M059J (cell line): ENCODE data around the gene U2AF1L4. TPM values are rescaled to one million over a fixed set of nuclear protein-coding genes. Genes with fewer than 3 reads are reported as not detected.

Source experiments
- DNase-seq: peaks from one replicate; pipeline ENCODE4 v3.0.0-alpha.2; 2012; ENCODE audit warnings: low read depth
- total RNA-seq: library from RNA; depleted of rRNA; stranded (reverse); fragments of >200 nt; shearing (Covaris generic); gene quantifications from 2 replicates; pipeline ENCODE4 v1.2.3, GENCODE V29; 2014; rRNA removed

U2AF1L4 gene
- total RNA-seq, 1 experiment from 2014 or later, result 18.0 TPM

DNA sequence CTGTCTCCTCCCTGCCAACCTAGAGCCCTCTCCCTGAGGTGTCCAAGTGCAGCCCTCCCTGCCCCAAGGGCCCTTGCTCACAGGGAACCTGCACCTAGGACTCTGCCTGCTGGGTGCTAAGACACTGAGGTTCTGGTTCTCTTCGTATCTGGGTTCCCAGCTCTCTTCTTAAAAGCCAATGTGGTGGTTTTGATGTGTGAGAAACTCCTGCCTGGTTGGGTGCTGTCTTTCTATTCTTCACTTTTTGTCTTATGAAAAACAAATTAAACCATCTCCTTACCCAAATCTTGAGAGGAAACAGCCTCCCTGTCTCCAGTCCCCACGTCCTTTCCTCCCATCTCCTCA is 31.7 kb downstream of the U2AF1L4 start:
- DNase-seq, result no peak

DNA sequence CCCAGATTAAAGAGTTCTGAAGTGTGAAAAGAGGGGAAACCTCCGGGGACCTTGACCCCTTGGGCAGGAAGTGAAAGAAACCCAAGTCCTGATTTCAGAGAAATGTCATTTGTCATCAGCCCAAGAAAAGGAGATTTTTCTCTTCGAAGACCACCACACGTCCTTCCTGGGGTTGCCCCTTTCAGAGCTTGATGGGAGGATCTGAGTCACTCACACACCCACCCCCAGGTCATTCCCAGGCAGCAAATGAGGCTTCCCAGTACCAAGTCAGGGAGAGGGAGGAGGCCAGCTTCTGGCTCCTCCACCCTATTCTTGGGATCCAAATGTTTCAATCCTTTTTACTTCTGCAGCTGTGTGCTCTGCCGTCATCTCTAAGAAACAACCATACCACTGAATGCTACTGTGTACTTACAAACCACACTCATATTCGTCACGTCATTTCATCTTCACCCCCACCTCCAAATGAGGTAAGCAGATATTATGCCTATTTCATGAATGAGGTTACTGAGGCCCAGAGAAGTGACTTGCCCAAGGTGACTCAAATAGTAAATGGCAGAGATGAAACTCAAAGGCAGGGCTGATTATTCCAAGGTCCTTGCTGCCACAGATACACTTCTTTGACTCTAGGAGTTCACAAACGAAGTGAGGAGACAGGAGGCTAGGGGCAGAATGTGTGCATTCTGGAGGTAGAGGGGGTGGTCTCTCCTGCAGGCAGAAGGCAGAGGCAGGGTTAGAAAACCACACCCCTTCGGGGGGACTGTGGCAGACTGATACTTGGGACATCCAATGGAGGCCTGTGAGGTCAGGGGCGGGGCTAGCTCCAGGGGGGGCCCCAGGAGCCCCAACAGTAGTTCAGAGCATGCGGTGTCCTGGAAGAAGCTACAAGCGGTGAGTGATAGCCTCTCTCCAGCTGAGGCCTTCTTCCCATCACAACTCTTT is 32.4 kb downstream of the U2AF1L4 start:
- no peak for DNase-seq

DNA sequence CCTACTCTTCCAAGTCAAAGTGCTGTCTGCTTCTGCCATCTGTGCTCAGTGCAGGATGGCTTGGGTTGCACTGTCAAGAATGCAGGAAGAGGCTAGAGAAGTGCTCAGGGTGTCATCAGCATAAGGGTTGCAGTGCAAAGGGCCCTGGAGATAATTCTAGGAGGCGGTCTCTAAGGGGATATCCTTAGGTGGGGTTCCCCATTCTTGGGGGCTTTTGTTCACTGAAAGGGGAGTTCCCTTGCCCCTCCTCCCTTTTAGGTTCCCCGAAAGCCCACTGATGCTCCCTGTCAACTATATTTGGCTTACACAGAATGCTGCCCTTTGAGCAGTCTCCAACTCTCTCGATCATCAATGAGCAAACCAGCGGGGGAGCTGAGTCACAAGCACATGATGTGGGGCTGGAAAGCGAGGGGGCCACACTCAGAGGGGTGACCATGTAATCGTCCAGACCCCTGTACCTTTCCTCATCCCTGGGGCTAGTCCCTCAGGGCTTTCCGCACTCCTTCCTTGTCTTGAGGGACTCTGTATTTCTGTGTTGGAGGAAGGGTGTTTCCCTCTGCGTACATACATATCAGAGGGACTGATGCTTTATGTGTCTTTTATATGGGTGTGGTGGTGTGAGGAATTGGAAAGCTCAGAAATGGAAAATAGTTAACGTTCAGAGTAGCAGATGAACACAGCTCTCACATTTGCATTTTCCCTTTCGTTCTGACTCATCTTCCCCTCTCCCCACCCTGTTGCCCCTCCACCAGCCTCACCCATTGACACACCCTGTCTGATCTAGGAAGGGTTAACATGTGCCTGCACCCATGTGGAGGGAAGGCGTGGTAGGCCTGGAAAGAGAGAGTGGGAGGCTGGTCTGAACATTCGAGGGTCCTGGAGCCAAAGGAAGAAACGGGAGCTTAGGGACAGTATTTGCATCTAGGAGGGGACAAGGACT is 34.2 kb downstream of the U2AF1L4 start:
- DNase-seq, result no peak

DNA sequence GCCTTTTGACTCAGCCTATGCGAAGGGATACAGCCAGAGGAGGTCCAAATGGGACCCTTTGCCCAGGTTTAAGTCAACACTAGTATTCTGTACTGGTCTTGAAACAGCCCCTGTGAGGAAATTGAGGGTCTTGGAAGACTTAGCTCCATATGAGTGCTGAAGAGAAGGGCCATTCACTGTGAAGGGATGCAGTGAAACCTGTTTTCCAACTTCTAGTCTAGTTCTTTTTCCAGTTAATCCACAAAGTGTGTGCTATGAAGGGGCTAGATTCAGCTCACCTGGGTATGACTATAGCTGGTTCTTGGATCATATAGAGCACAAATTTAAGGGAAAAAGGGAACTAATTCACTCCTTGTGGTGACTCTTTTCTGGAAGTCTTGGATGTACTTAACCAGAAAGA is 36.8 kb downstream of the U2AF1L4 start:
- no peak for DNase-seq

DNA sequence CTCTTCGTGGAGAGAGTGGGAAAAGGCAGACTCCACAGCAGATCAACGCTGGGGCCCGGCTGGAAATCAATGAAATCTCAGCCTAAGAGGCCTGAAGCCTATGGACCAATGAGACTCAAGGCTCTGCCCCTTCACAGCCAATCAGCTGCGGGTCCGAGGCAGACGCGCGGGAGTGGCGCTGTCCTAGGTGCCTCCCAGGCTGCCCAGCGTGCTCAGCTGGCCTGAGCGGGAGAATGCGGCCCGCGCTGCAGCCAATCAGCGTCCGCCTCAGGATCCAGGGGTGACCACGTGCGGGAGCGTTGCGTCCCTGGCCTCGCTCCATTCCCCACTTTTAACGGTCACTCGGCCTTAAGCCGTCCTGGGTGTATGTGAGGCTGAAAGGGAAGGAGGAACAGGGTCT is 41.0 kb downstream of the U2AF1L4 start, which contains the start of gene ZBTB32:
ZBTB32 (plus strand) TSS at position 341 of the 400 bp plus-strand sequence. CDS start 10,069 bp downstream, outside the sequence.
- DNase-seq, result peak; percentile 37

DNA sequence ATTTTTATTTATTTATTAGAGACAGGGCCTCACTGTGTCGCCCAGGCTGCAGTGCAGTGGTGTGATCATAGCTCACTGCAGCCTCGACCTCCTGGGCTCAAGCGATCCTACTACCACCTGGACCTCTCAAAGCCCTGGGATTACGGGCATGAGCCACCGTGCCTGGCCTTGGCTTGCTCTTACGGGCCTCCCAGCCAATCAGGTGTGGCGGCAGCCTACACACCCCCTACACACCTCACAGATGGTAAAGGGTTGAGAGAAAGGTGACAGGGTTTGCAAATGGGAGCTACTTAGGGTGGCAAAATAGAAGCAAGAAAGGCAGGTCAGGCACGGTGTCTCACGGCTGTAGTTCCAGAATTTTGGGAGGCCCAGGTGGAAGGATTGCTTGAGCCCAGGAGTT is 41.9 kb downstream of the U2AF1L4 start:
- no peak for DNase-seq

DNA sequence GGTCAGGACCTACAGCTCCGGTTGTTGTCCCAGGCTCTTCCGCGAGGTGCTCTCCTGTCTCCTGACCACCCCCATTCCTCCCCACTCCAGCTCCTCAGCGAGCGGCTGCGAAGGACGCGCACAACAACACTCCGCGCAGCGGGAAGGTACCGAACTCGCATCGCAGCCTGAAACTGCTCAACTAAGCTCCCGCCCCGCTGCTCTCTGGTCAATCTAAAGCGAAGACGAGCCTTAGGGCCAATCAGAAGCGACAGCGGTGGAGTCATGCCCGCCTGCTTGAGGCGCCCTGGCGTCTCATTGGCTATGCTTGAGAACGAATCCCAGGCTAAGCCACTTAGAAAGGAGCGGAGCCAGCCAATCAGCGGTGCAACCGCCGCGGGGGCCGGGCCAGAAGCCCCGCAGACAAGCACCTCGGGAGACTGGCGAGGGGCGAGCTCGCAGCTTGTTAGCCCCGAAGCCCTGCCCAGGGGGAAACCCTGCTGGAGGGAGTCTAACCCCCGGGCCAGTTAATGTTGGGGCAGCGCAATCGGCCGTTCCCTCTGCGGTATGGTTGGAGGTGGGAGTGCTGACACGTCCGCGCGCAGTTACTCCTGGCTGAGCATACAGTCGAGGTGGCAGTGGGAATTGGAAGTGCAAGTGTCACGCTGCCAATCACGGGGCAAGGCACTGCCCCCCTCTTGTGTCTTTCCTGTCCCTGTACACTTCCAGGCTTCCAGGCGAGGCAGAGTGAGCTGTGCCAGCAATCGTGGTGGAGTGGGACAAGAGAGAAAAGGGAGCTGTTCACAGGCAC is 42.8 kb downstream of the U2AF1L4 start:
- peak; percentile 98 for DNase-seq

DNA sequence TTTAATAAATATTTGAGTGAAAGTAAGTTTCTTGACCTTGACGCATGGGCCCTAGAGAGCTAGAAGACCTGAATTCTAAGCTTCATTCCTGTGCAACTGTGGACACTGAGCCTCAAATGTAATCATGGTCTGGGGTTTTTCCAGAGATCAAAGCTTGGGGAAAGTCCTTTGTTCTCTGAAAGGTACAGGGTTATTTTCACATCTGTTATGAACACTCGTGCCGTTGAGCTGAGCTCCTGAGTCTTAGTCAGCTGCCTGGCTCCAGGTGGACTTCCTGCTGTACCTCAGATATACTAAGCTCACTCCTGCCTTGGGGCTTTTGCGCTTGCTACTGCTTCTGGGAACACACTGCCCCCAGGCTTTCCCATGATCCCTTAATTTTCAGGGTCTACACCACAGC is 48.4 kb downstream of the U2AF1L4 start:
- no peak for DNase-seq

DNA sequence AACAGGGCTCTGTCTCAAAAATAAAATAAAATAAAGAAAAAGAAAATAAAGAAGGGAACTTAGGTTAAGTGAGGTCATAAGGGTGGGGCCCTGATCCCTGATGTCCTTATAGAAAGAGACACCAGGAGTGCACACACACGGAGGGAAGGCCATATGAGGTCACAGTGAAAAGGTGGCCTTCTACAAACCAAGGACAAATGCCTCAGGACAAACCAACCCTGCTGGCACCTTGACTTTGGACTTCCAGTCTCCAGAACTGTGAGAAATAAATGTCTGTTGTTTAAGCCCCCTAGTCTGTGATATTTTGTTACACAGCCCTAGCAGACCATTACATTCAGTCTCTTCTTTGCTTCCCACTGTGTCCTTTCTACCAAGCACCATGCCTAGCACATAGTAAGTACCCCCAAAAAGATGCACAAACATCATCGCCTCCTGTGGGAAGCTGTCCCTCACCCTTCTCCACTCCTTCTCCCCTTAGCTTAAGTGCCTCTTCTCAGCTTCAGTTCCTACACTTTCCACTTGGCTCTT is 49.3 kb downstream of the U2AF1L4 start:
- no peak for DNase-seq

DNA sequence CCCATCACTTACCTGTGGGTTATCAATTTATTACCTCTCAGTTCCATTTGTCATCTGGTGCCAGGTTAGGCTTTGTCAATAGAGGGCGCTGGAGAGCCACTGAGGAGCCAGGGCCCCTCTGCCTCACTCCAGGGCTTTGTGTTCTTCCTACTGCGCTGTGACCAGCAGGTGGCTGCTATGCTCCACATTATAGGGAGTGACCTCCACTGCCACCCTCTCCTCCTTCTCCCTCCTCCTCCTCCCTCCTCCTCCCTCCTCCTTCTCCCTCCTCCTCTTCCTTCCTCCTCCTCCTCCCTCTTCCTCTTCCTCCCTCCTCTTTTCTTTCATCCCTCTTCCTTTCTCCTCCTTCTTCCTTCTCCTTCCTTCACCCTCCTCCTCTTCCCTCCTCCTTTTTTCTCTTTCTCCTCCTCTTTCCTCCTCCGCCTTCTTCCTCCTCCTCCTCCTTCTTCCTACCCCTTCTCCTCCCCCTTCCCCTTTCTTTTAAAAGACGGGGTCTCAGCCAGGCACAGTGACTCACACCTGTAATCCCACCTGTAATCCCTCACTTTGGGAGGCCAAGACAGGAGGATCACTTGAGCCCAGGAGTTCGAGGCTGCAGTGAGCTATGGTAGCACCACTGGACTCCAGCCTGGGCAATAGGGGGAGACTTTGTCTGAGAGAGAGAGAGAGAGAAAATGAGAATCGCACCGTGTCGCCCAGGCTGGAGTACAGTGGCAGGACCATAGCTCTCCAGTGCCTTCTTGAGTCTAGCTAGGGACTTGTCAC is 51.2 kb downstream of the U2AF1L4 start:
- DNase-seq, result peak; percentile 84

DNA sequence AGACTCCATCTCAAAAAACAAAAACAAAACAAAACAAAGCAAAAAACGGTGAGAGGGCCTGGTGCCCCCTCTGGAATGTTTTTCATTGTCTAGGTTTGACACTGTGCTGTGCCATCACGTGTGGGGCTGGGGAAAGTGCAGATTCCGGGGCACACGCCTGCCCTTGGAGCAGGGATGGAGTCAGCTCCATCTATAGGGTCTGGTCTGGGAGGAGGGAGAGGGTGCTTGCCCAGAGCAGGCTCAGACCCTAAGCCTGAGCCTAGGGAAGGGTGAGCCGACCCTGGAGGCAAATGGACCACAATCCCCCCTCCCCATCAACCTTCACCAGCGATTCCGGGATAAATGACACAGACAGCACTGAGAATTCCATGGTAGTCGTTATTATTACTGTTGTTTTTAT is 51.8 kb downstream of the U2AF1L4 start:
- DNase-seq, result no peak

Other genes starting within 250 kb of the U2AF1L4 start
- 6.7 and 34.4 TPM in 2 replicates for gene DMKN, start 231.8 kb downstream of the U2AF1L4 start, total RNA-seq
- gene SBSN, start 217.1 kb downstream of the U2AF1L4 start, total RNA-seq, result 0.25 and 0.49 TPM in 2 replicates
- gene GAPDHS, start 212.0 kb downstream of the U2AF1L4 start, total RNA-seq, result not detected in 2 replicates
- gene TMEM147, start 199.8 kb downstream of the U2AF1L4 start, total RNA-seq, result 106 and 116 TPM in 2 replicates
- gene ATP4A, start 181.8 kb downstream of the U2AF1L4 start, total RNA-seq, result not detected in 2 replicates
- not detected in 2 replicates for gene PMIS2, start 159.2 kb downstream of the U2AF1L4 start, total RNA-seq
- 9.1 and 10.1 TPM in 2 replicates for gene HAUS5, start 132.7 kb downstream of the U2AF1L4 start, total RNA-seq
- 97.1 and 128 TPM in 2 replicates for gene RBM42, start 116.4 kb downstream of the U2AF1L4 start, total RNA-seq
- gene ETV2, start 103.7 kb downstream of the U2AF1L4 start, total RNA-seq, result 0.54 TPM in 1 of 2 replicates, not detected in the other
- 635 and 1,532 TPM in 2 replicates for gene COX6B1, start 97.1 kb downstream of the U2AF1L4 start, total RNA-seq
- gene UPK1A, start 78.9 kb downstream of the U2AF1L4 start, total RNA-seq, result 0.47 TPM in 1 of 2 replicates, not detected in the other
- not detected in 2 replicates for gene ZBTB32, start 40.9 kb downstream of the U2AF1L4 start, total RNA-seq
- gene KMT2B, start 27.4 kb downstream of the U2AF1L4 start, total RNA-seq, result 4.9 and 8.8 TPM in 2 replicates
- 8.8 and 24.0 TPM in 2 replicates for gene IGFLR1, start 3.0 kb downstream of the U2AF1L4 start, total RNA-seq
- gene PSENEN, start 233 bp upstream of the U2AF1L4 start, total RNA-seq, result 90.5 and 108 TPM in 2 replicates
- gene LIN37, start 3.2 kb upstream of the U2AF1L4 start, total RNA-seq, result 4.3 and 12.2 TPM in 2 replicates
- gene HSPB6, start 11.6 kb upstream of the U2AF1L4 start, total RNA-seq, result 0.39 and 0.47 TPM in 2 replicates
- gene PROSER3, start 12.8 kb upstream of the U2AF1L4 start, total RNA-seq, result 5.9 and 7.4 TPM in 2 replicates
- gene ARHGAP33, start 30.1 kb upstream of the U2AF1L4 start, total RNA-seq, result 1.5 and 4.2 TPM in 2 replicates
- gene PRODH2, start 67.4 kb upstream of the U2AF1L4 start, total RNA-seq, result not detected in 2 replicates
- gene NPHS1, start 107.1 kb upstream of the U2AF1L4 start, total RNA-seq, result not detected in 2 replicates
- 0.07 and 0.17 TPM in 2 replicates for gene KIRREL2, start 111.5 kb upstream of the U2AF1L4 start, total RNA-seq
- 42.4 and 51.5 TPM in 2 replicates for gene APLP1, start 123.2 kb upstream of the U2AF1L4 start, total RNA-seq
- 0.91 and 6.1 TPM in 2 replicates for gene NFKBID, start 155.1 kb upstream of the U2AF1L4 start, total RNA-seq
- not detected in 2 replicates for gene HCST, start 157.1 kb upstream of the U2AF1L4 start, total RNA-seq
- gene TYROBP, start 162.9 kb upstream of the U2AF1L4 start, total RNA-seq, result not detected in 2 replicates
- 3.3 and 4.6 TPM in 2 replicates for gene LRFN3, start 191.0 kb upstream of the U2AF1L4 start, total RNA-seq
- gene SDHAF1, start 249.8 kb upstream of the U2AF1L4 start, total RNA-seq, result 32.0 and 40.1 TPM in 2 replicates